ENCODE data around the gene COX6A2.

The COX6A2 gene

GRCh38 chr16:31428279-31428597 is at the start of gene COX6A2:
Gene COX6A2, minus strand, starts transcription at chr16:31428360. Its CDS starts 35 bp downstream, at chr16:31428325.
- DNase-seq (ENCODE audit: low read depth, low spot score), result no peak
- TF ChIP-seq CTCF (IDR thresholded peaks at IDR 0.05; ENCODE audit: low read depth, low read length), result no peak
- in situ Hi-C loops (cut with HindIII; ENCODE audit: low sequenced_read_pairs), result no loop called here
- no peak within 1 kb of the TSS for H3K4me3 ChIP-seq (ENCODE audit: low read depth, low read length)

- no peak for TF ChIP-seq CTCF (IDR thresholded peaks at IDR 0.05; ENCODE audit: low read depth, low read length)
- in situ Hi-C loops (cut with HindIII; ENCODE audit: low sequenced_read_pairs), result no loop called here
- no peak for DNase-seq (ENCODE audit: low read depth, low spot score)
- H3K4me3 ChIP-seq (ENCODE audit: low read depth, low read length), result no peak overlapping the region
Measured at GRCh38 chr16:31477220-31478216, 49.4 kb upstream of the COX6A2 start.

DNA sequence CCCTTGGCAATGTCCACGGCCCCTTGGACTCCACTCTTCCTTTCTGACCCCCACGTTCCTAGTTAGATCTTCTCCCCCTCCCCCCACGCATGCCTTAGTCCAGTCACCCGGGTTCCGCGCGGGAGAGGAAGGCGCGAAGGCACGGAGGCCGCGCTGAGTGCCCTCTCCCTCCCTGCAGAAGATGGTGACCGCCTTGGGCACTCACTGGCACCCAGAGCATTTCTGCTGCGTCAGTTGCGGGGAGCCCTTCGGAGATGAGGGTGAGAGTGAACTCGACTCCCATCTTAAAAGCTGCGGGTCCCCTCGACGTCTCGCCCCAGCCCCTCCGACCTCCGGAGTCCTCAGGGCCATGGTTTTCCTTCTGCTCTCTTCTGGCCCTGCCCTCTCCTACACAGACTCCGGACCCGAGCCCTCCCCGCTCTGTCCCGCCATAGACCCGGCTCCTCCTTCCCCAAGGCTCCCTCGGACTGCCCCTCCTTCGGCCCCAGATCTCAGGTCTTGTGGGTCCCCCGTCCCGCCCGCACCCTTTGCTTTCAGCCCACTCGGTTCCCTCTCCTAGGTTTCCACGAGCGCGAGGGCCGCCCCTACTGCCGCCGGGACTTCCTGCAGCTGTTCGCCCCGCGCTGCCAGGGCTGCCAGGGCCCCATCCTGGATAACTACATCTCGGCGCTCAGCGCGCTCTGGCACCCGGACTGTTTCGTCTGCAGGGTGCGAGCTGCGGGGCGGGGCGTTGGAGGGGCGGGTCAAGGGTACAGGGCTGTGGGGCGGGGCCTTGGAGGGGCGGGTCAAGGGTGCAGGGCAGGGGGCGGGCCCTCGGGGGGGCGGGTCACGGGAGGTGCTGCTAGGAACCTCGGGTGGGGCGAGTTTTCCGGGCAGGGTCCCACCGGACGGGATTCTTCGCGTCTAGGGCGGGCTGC is 48.4 kb upstream of the COX6A2 start:
- no peak for DNase-seq (ENCODE audit: low read depth, low spot score)
- no peak overlapping the region for H3K4me3 ChIP-seq (ENCODE audit: low read depth, low read length)
- in situ Hi-C loops (cut with HindIII; ENCODE audit: low sequenced_read_pairs), result no loop called here
- TF ChIP-seq CTCF (IDR thresholded peaks at IDR 0.05; ENCODE audit: low read depth, low read length), result no peak

DNA sequence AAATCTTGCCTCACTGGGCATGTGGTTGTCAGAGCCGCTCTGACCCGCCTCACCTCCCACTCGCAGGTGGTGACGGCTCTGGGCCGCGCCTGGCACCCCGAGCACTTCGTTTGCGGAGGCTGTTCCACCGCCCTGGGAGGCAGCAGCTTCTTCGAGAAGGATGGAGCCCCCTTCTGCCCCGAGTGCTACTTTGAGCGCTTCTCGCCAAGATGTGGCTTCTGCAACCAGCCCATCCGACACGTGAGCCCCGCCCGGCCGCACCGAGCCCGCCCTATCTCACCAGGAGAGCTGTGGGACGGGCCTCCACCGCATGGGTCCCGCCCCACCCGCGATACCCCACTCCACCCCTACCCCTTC is 47.8 kb upstream of the COX6A2 start:
- no peak for DNase-seq (ENCODE audit: low read depth, low spot score)
- no peak overlapping the region for H3K4me3 ChIP-seq (ENCODE audit: low read depth, low read length)
- TF ChIP-seq CTCF (IDR thresholded peaks at IDR 0.05; ENCODE audit: low read depth, low read length), result no peak
- in situ Hi-C loops (cut with HindIII; ENCODE audit: low sequenced_read_pairs), result no loop called here

DNA sequence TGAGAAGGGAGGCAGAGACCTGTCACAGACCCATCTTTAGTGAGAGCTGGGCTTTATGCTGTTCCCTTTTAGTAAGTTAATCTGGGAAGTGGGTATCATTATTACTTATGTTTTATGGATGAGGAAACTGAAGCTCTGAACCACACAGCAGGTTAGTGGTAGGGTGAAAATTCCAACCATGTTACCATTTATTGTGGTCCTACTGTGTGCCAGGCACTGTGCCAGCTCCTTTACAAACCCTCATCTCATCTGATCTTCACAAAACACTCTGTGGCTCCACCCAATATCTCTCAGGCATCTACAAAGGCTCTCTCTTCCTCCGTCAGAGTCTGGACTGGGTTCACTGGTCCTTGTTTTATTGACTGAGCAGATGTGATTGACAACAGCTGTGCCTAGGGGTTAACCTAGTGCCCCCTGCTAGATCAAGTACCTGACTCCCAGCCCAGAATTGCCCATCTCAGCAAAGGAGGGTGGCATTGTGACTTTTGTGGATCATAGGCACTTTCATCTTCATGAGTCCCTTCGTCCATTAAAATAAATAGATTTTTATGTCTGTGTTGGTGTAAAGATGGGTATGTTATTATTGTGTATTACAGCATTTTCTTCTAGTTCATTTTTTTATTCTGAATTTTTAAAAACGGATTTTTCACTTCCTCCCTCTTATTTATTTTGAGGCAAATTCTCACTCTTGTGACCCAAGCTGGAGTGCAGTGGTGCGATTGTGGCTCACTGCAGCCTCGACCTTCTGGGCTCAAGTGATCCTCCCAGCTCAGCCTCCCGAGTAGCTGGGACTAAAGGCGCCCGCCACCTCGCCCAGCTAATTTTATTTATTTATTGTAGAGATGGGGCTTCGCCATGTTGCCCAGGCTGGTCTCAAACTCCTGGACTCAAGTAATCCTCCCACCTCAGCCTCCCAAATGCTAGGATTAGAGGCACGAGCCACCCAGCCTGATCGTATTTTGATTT is 46.9 kb upstream of the COX6A2 start:
- H3K4me3 ChIP-seq (ENCODE audit: low read depth, low read length), result no peak overlapping the region
- TF ChIP-seq CTCF (IDR thresholded peaks at IDR 0.05; ENCODE audit: low read depth, low read length), result no peak
- no peak for DNase-seq (ENCODE audit: low read depth, low spot score)
- in situ Hi-C loops (cut with HindIII; ENCODE audit: low sequenced_read_pairs), result loop anchor here (25.0 kb wide), 1 partner anchor 288 kb away; the partner anchor contains the start of gene FUS

All from astrocyte of the spinal cord (primary cell).